ENCODE data around the gene TBC1D32. TPM values are rescaled to one million over a fixed set of nuclear protein-coding genes. Genes with fewer than 3 reads are reported as not detected.

TBC1D32 gene
- total RNA-seq, 3 donors from 2014 or later (not counting 1 experiment from before 2014, with no cell fraction given), result 8.9 to 17.4 (median 14.2) TPM

GRCh38 chr6:121143476-121143875, 190.8 kb downstream of the TBC1D32 start:
- Histone ChIP-seq H3K4me3 (ENCODE audit: low read length) (no peak overlapping the region), H3K9me3 (ENCODE audit: control insufficient read depth, insufficient read depth, low read length) (no peaks in the 10 kb centered on the region), H3K4me1 (ENCODE audit: control insufficient read depth, insufficient read depth, low read length) (no peaks in the 10 kb centered on the region), H3K27me3 (ENCODE audit: control insufficient read depth, insufficient read depth, low read length) (no peaks in the 10 kb centered on the region), H3K36me3 (ENCODE audit: control insufficient read depth, insufficient read depth, low read length) (no peaks in the 10 kb centered on the region), H3K27ac (ENCODE audit: low read length) (no peak overlapping the region)
- Mint-ChIP-seq H3K4me1 (no peaks in the 10 kb centered on the region), H3K9me3 (peaks cover 5 to 10% of the 10 kb centered on the region in 2 donors), H3K4me3 (no peak overlapping the region), H3K27ac (no peak overlapping the region), H3K27me3 (ENCODE audit: low read depth in 2 of 2) (no peaks in the 10 kb centered on the region), H3K36me3 (peaks cover 11% of the 10 kb centered on the region)
- no peak for DNase-seq
- ATAC-seq, result no peak
- intact Hi-C loops (cut with micrococcal nuclease), result no loop called here
- WGBS (ENCODE audit: insufficient coverage), result 100% methylated on average over 1 of the region's 2 CpGs
- TF ChIP-seq, protein P1, sequence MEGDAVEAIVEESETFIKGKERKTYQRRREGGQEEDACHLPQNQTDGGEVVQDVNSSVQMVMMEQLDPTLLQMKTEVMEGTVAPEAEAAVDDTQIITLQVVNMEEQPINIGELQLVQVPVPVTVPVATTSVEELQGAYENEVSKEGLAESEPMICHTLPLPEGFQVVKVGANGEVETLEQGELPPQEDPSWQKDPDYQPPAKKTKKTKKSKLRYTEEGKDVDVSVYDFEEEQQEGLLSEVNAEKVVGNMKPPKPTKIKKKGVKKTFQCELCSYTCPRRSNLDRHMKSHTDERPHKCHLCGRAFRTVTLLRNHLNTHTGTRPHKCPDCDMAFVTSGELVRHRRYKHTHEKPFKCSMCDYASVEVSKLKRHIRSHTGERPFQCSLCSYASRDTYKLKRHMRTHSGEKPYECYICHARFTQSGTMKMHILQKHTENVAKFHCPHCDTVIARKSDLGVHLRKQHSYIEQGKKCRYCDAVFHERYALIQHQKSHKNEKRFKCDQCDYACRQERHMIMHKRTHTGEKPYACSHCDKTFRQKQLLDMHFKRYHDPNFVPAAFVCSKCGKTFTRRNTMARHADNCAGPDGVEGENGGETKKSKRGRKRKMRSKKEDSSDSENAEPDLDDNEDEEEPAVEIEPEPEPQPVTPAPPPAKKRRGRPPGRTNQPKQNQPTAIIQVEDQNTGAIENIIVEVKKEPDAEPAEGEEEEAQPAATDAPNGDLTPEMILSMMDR (IDR thresholded peaks at IDR 0.05), result no peak

DNA sequence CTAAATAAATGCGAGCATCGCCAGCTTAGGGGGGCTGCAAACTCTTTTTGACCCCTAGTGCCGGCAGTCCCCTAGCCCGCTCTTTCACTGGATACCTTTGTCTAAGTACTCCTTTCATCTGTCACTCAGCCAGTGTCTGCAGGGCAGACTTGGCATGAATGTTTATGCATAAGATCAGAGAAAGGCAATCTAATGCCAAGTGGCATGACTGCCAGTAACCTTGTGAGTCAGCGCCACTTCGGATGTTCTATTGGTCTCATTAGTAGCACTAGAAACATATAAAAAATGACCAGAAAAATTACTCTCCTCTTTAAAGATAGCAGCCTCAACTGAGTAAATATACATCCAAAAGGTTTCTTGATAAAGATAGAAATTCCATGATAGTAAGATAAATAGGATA, 192.2 kb downstream of the TBC1D32 start:
- H3K27ac ChIP-seq (ENCODE audit: low read length), result no peak overlapping the region
- TF ChIP-seq, protein P1 (IDR thresholded peaks at IDR 0.05), result no peak
- WGBS (ENCODE audit: insufficient coverage), result 98% methylated on average over 6 of the region's 6 CpGs
- no peaks in the 10 kb centered on the region for H3K4me1 Mint-ChIP-seq
- H3K4me3 ChIP-seq (ENCODE audit: low read length), result no peak overlapping the region
- intact Hi-C loops (cut with micrococcal nuclease), result no loop called here
- no peaks in the 10 kb centered on the region for H3K9me3 ChIP-seq (ENCODE audit: control insufficient read depth, insufficient read depth, low read length)
- no peak overlapping the region for H3K4me3 Mint-ChIP-seq
- ATAC-seq (no peak), DNase-seq (no peak)
- peaks cover 11% of the 10 kb centered on the region for H3K36me3 Mint-ChIP-seq
- peaks cover 5 to 10% of the 10 kb centered on the region in 2 donors for H3K9me3 Mint-ChIP-seq
- no peaks in the 10 kb centered on the region for H3K27me3 ChIP-seq (ENCODE audit: control insufficient read depth, insufficient read depth, low read length)
- H3K27ac Mint-ChIP-seq, result no peak overlapping the region
- no peaks in the 10 kb centered on the region for H3K36me3 ChIP-seq (ENCODE audit: control insufficient read depth, insufficient read depth, low read length)
- H3K4me1 ChIP-seq (ENCODE audit: control insufficient read depth, insufficient read depth, low read length), result no peaks in the 10 kb centered on the region
- no peaks in the 10 kb centered on the region for H3K27me3 Mint-ChIP-seq (ENCODE audit: low read depth in 2 of 2)

DNA sequence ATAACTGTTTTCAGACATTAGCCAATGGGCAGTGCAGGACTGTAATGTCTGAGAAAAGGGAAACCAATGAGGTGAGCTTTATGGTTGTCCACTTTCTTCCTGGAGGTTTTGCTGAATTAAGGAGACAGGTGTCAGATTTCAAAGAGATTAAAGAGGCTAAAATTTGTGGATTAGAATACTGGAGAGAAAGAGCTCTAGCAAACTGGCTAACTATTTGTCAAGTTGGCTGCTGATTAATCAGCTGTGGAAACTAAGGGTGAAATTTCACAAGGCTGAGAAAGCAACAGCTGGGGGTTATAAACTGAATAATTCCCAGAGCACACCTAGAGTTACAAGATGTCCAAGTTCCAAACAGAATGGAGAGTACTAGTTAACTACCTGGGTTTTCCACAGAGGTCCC, 198.9 kb downstream of the TBC1D32 start:
- TF ChIP-seq, protein P1 (IDR thresholded peaks at IDR 0.05), result no peak
- no peaks in the 10 kb centered on the region for H3K27me3 Mint-ChIP-seq (ENCODE audit: low read depth in 2 of 2)
- H3K4me1 Mint-ChIP-seq, result no peaks in the 10 kb centered on the region
- H3K9me3 ChIP-seq (ENCODE audit: control insufficient read depth, insufficient read depth, low read length), result no peaks in the 10 kb centered on the region
- intact Hi-C loops (cut with micrococcal nuclease), result no loop called here
- no peak overlapping the region for H3K27ac Mint-ChIP-seq
- H3K9me3 Mint-ChIP-seq, result peaks cover 0 to 3% of the 10 kb centered on the region in 2 donors
- H3K36me3 ChIP-seq (ENCODE audit: control insufficient read depth, insufficient read depth, low read length), result no peaks in the 10 kb centered on the region
- DNase-seq, result no peak
- H3K4me3 Mint-ChIP-seq, result no peak overlapping the region
- H3K27me3 ChIP-seq (ENCODE audit: control insufficient read depth, insufficient read depth, low read length), result no peaks in the 10 kb centered on the region
- no peaks in the 10 kb centered on the region for H3K4me1 ChIP-seq (ENCODE audit: control insufficient read depth, insufficient read depth, low read length)
- H3K27ac ChIP-seq (ENCODE audit: low read length), result no peak overlapping the region
- ATAC-seq, result no peak
- H3K36me3 Mint-ChIP-seq, result no peaks in the 10 kb centered on the region
- no peak overlapping the region for H3K4me3 ChIP-seq (ENCODE audit: low read length)

GRCh38 chr6:121134922-121135321, 199.4 kb downstream of the TBC1D32 start:
- TF ChIP-seq, protein P1 (IDR thresholded peaks at IDR 0.05), result no peak
- H3K9me3 Mint-ChIP-seq, result peaks cover 0 to 3% of the 10 kb centered on the region in 2 donors
- no peaks in the 10 kb centered on the region for H3K4me1 Mint-ChIP-seq
- H3K4me3 Mint-ChIP-seq, result no peak overlapping the region
- ATAC-seq (no peak), DNase-seq (no peak)
- intact Hi-C loops (cut with micrococcal nuclease), result no loop called here
- H3K27me3 Mint-ChIP-seq (ENCODE audit: low read depth in 2 of 2), result no peaks in the 10 kb centered on the region
- H3K9me3 ChIP-seq (ENCODE audit: control insufficient read depth, insufficient read depth, low read length), result no peaks in the 10 kb centered on the region
- H3K4me1 ChIP-seq (ENCODE audit: control insufficient read depth, insufficient read depth, low read length), result no peaks in the 10 kb centered on the region
- H3K36me3 ChIP-seq (ENCODE audit: control insufficient read depth, insufficient read depth, low read length), result no peaks in the 10 kb centered on the region
- no peak overlapping the region for H3K4me3 ChIP-seq (ENCODE audit: low read length)
- H3K27me3 ChIP-seq (ENCODE audit: control insufficient read depth, insufficient read depth, low read length), result no peaks in the 10 kb centered on the region
- no peak overlapping the region for H3K27ac ChIP-seq (ENCODE audit: low read length)
- H3K36me3 Mint-ChIP-seq, result no peaks in the 10 kb centered on the region
- H3K27ac Mint-ChIP-seq, result no peak overlapping the region
